ENCODE data around the gene MRPL54.
"Not testable (repeated sequence)": the region's sequence is repeated elsewhere in the genome, so short reads cannot be mapped to it uniquely, and the experiment has no call there.

Gene MRPL54

DNA sequence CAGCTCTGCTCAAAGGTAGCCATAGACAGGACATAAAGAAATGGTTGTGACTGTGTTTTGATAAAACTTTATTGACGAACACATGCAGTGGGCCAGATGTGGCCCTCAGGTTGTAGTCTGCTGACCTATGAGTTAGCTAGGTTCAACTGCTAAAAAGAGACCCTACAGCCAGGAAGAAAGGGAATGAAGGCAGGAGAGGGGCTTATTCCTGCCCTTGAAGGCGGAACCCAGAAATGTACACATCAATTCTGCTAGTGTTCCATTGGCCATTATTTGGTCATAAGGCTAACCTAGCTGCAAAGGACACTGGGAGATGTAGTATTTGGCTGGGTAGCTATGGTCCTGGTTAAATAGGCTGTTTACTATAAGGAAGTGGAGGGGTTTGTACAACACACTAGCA is 19.0 kb upstream of the MRPL54 start:
- no peak for DNase-seq

DNA sequence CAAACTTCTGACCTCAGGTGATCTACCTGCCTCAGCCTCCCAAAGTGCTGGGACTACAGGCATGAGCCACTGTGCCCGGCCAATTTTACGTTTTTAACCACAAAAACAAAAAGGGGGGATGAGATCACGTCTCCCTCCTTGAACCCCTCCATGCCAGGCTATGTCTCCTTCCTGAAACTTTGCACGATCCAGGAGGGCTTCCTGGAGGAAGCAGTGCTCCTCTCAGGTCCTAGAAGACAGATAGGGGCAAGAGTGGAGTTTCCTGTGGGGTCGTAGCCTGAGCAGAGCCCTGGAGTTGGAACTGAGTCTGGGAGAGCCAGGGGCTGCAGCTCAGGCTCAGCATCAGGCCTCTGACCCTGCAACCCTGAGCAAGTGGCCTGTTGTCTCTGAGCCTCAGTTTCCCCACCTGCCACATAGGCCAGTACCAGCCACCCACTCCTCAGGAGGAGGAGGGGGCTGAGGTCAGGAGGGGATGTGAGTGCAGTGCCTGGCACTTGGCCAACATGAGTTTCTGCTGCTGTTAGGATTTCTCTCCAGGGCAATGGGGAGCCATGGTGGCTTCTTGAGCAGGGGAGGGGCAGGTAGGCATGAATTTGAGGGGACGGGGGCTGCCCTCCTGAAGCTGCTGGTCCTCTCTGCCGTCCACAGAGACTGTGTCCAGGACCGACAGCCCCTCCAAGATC is 17.0 kb upstream of the MRPL54 start:
- no peak for DNase-seq

GRCh38 chr19:3746371-3747056 is 16.0 kb upstream of the MRPL54 start:
- DNase-seq = no peak

GRCh38 chr19:3748965-3749364 is 13.5 kb upstream of the MRPL54 start:
- DNase-seq = no peak

GRCh38 chr19:3750211-3750610 is 12.3 kb upstream of the MRPL54 start:
- no peak for DNase-seq

GRCh38 chr19:3751236-3751635 is 11.2 kb upstream of the MRPL54 start:
- DNase-seq = no peak

DNA sequence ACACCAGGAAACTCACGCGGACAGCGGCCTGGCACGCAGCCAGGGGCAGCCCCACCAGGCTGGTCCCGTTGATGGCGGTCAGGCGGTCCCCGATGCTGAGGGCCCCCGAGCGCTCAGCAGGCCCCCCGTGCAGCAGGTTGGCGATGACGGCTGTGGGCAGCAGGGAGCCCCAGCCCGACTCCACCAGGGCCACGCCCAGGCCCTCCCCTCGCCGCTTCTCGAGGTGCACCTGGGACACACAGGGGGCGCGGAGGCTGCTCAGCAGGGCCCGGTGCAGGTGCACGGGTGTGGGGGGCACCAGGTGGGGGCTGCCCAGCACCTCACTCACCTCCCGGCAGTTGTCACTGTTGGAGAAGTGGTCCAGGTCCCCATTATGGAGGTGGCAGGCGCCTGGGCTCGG is 10.0 kb upstream of the MRPL54 start:
- no peak for DNase-seq

GRCh38 chr19:3753631-3754410 is 8.7 kb upstream of the MRPL54 start:
- no peak for DNase-seq

- DNase-seq = not testable (repeated sequence)
These were observed 4.8 kb upstream of the MRPL54 start for GRCh38 chr19:3757705-3758104.

DNA sequence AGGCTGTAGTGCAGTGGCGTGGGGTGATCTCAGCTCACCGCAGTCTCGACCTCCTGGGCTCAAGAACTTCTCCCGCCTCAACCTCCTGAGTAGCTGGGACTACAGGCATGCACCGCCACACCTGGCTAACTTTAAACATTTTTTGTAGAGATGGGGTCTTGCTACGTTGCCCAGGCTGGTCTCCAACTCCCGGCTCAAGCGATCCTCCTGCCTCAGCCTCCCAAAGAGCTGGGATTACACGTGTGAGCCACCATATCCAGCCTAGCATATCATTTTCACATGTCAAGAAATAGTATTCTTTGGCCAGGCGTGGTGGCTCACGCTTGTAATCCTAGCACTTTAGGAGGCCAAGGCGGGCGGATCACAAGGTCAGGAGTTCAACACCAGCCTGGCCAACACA is 4.2 kb upstream of the MRPL54 start:
- DNase-seq = not testable (repeated sequence)

GRCh38 chr19:3759482-3760254 is 2.8 kb upstream of the MRPL54 start:
- DNase-seq = no peak

- DNase-seq = no peak
These were observed 1.6 kb upstream of the MRPL54 start for GRCh38 chr19:3760871-3761361.

- DNase-seq = peak; percentile 98
These were observed 926 bp upstream of the MRPL54 start, which contains the start of gene APBA3 for GRCh38 chr19:3761382-3762129. TSS of gene APBA3 (minus strand) at chr19:3761692. CDS start at chr19:3760264, 1,428 bp downstream.

- no peak for DNase-seq
These were observed 380 bp upstream of the MRPL54 start for GRCh38 chr19:3762130-3762473.

- no peak for DNase-seq
These were observed 2.6 kb downstream of the MRPL54 start for GRCh38 chr19:3765121-3765520.

DNA sequence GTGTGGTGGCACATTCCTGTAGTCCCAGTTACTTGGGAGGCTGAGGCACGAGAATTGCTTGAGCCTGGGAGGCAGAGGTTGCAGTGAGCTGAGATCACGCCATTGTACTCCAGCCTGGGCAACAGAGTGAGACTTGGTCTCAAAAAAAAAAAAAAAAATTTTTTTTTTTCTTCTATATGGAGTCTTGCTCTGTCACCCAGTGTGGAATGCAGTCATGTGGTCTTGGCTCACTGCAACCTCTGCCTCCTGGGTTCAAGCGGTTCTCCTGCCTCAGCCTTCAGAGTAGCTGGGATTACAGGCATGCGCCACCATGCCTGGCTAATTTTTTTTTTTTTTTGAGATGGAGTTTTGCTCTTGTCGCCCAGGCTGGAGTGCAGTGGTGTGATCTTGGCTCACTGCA is 3.3 kb downstream of the MRPL54 start:
- not testable (repeated sequence) for DNase-seq

GRCh38 chr19:3766520-3766919 is 4.0 kb downstream of the MRPL54 start:
- no peak for DNase-seq

DNA sequence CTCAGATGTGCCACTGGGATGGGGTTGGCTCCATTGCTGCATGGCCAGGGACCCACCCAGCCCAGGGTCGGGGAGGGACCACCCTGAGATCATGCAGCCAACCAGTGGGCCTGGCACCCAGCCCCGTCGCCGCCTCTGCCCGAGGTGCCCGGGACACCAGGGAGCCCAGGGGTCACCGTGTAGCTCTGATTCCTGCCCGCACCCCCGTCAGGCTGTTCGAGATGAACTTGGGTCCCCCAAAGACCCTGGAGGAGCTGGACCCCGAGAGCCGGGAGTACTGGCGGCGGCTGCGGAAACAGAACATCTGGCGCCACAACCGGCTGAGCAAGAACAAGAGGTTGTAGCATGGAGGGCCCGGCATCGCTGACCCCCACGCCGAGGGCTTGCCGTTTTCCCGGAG is 4.6 kb downstream of the MRPL54 start:
- no peak for DNase-seq

GRCh38 chr19:3768015-3768747 is 5.7 kb downstream of the MRPL54 start:
- no peak for DNase-seq

DNA sequence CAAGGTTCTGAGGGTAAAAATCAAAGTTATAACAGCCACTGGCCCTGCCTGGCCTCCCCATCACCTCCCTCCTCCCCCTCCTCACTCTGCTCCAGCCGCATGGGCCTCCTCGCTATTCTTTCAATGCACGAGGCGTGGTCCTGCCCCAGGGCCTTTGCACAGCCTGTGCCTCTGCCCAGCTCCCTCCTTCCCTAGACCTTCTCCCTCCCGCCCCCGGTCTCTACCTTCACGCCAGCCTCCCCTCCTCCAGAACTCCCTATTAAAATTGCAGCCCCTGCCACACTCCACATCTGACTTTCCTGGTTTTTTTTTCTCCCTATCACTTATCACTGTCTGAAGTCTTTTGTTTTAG is 6.2 kb downstream of the MRPL54 start:
- no peak for DNase-seq

DNA sequence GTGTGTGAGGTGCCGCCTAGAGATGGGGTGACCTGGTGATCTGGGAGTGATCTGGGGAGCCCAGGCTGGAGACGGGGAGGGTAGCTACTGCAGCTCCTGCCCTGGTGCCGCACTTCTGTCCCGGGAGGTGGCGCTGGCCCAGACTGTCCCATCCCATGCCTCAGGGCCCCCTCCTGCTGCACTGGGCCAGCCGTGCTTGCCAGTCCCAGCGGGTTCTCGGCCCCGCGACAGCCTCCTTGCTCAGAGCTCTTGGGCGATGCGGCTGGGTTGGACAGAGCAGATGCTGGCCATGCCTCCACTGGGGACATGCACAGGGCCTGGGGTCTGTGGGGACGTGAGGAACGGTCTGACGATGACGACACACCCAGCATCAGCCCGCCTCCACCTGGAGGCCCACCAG is 7.0 kb downstream of the MRPL54 start:
- no peak for DNase-seq
